GM12878 (cell line): ENCODE data around the gene SELE. TPM values are rescaled to one million over a fixed set of nuclear protein-coding genes. Genes with fewer than 3 reads are reported as not detected.
"Not testable (repeated sequence)": the region's sequence is repeated elsewhere in the genome, so short reads cannot be mapped to it uniquely, and the experiment has no call there.

Experiments
- ATAC-seq: fragments of 200-7000 bp; cut with Tn5 transposase; 3 replicates; pipeline ENCODE4 v1.9.1; 2020; ENCODE audit warnings: mild to moderate bottlenecking, moderate library complexity
- BruUV-seq: library from RNA; stranded (reverse); fragments of 400-500 nt; replicated peaks from 2 replicates; lab custom pipeline; 2021; lab: Mats Ljungman, UMichigan
- CTCF ChIA-PET: fragments of 300-600 bp; sonication (Branson Sonifier 250); formaldehyde crosslinking; extraction: SDS; loops from one replicate; lab custom pipeline; 2021; ENCODE audit warnings: inconsistent platforms; lab: Yijun Ruan, JAX
- POLR2A ChIA-PET: fragments of 350-600 bp; formaldehyde crosslinking; extraction: SDS; loops from one replicate; lab custom pipeline; 2021; ENCODE audit warnings: inconsistent platforms; lab: Charles Lee
- RAD21 ChIA-PET: fragments of 300-600 bp; sonication (Branson Sonifier 250); formaldehyde crosslinking; loops from one replicate; lab custom pipeline; 2023; ENCODE audit warnings: antibody characterized with exemption; ENCODE audit not compliant: unreplicated experiment; lab: Charles Lee
- SMC1A ChIA-PET: fragments of 300-600 bp; sonication (Branson Sonifier 250); formaldehyde crosslinking; loops from one replicate; lab custom pipeline; 2023; ENCODE audit not compliant: unreplicated experiment, uncharacterized antibody; lab: Charles Lee
- DNase-seq: peaks from one replicate; pipeline ENCODE4 v3.0.0-alpha.2; 2011; ENCODE audit warnings: low read depth, low spot score
- FAIRE-seq: peaks from 3 replicates; lab custom pipeline; 2011; peaks lifted over from hg19 to GRCh38; lab: Jason Lieb, UNC
- H2AFZ ChIP-seq: 2 replicates; pipeline ENCODE4 v1.6.0; 2011; ENCODE audit warnings: low read depth, low read length, control low read depth; ENCODE audit not compliant: control insufficient read depth
- H3K27ac ChIP-seq: 2 replicates; pipeline ENCODE4 v1.5.1; 2011; ENCODE audit warnings: control low read depth; ENCODE audit not compliant: control insufficient read depth, insufficient read depth
- H3K27me3 ChIP-seq, 2 experiments: replicated peaks in 1 of 2; 2 replicates each; pipeline versions ENCODE4 v1.6.0 to v1.6.1; 2011; ENCODE audit warnings: low read length in 1 of 2; ENCODE audit not compliant: control insufficient read depth in 2 of 2, insufficient read depth in 2 of 2
- H3K36me3 ChIP-seq, 2 experiments: 2 replicates each; pipeline ENCODE4 v1.5.1; 2011; ENCODE audit warnings: low read length in 1 of 2; ENCODE audit not compliant: control insufficient read depth in 2 of 2, insufficient read depth in 2 of 2
- H3K4me1 ChIP-seq: 2 replicates; pipeline ENCODE4 v1.6.1; 2011; ENCODE audit warnings: mild to moderate bottlenecking, low read length, moderate library complexity, mixed read lengths; ENCODE audit not compliant: control insufficient read depth, insufficient read depth
- H3K4me2 ChIP-seq: 2 replicates; pipeline ENCODE4 v1.6.0; 2011; ENCODE audit warnings: control low read depth; ENCODE audit not compliant: control insufficient read depth, insufficient read depth
- H3K4me3 ChIP-seq: fragments of 200-600 bp; sonication (generic); 2 replicates; pipeline ENCODE4 v1.5.1; 2016
- H3K79me2 ChIP-seq: 2 replicates; pipeline ENCODE4 v1.6.0; 2011; ENCODE audit warnings: low read length; ENCODE audit not compliant: control insufficient read depth, insufficient read depth
- H3K9ac ChIP-seq: 2 replicates; pipeline ENCODE4 v1.8.0; 2011; ENCODE audit warnings: low read length, control low read depth, mixed read lengths; ENCODE audit not compliant: control insufficient read depth, insufficient read depth
- H3K9me3 ChIP-seq: replicated peaks from 3 replicates; pipeline ENCODE4 v1.5.1; 2011; ENCODE audit warnings: mild to moderate bottlenecking, low read length; ENCODE audit not compliant: control insufficient read depth, insufficient read depth
- H4K20me1 ChIP-seq: 2 replicates; pipeline ENCODE4 v1.6.0; 2011; ENCODE audit not compliant: control insufficient read depth, insufficient read depth
- HDAC2 ChIP-seq: fragments of 200-600 bp; sonication (generic); IDR thresholded peaks from 2 replicates; pipeline ENCODE4 v1.6.1; 2017
- PBX3 ChIP-seq: IDR thresholded peaks from 2 replicates; pipeline ENCODE4 v1.6.1; 2011; ENCODE audit warnings: mild to moderate bottlenecking, low read depth, low read length, moderate library complexity; ENCODE audit not compliant: insufficient replicate concordance
- SIX5 ChIP-seq: IDR thresholded peaks from 2 replicates; pipeline ENCODE4 v1.6.1; 2011; ENCODE audit warnings: mild to moderate bottlenecking, low read depth, low read length, moderate library complexity; ENCODE audit not compliant: severe bottlenecking
- TCF3 ChIP-seq: IDR thresholded peaks from 2 replicates; pipeline ENCODE4 v1.6.1; 2012; ENCODE audit warnings: low read depth, mild to moderate bottlenecking, low read length, borderline replicate concordance; ENCODE audit not compliant: insufficient read depth
- ZNF384 ChIP-seq: IDR thresholded peaks from 2 replicates; pipeline ENCODE4 v1.6.1; 2012; ENCODE audit warnings: low read depth, mild to moderate bottlenecking, low read length, improper control_type of control experiment, borderline replicate concordance
- WGBS: methylation state at CpG from one replicate; pipeline ENCODE4 v1.1.6; 2016; ENCODE audit warnings: low lambda C conversion rate; ENCODE audit not compliant: insufficient replicate concordance, insufficient coverage; ENCODE audit errors: missing lambda C conversion rate; 5-methylcytosine and 5-hydroxymethylcytosine counted together
- in situ Hi-C: fragments of 300-500 bp; cut with MboI; formaldehyde crosslinking; loops from 9 replicates; pipeline ENCODE4 v1.14.3; 2018; ENCODE audit warnings: mixed read lengths
- intact Hi-C: fragments of 100-400 bp; cut with micrococcal nuclease; formaldehyde crosslinking; loops from one replicate; pipeline ENCODE4 v1.14.2; 2022; ENCODE audit not compliant: unreplicated experiment
- polyA plus RNA-seq, 11 experiments: library from polyadenylated mRNA; depleted of rRNA in 4 of 11; unstranded in 6 of 11; stranded (reverse) in 5 of 11; fragments of >200 nt; fragmentation: Nextera tagmentation in 4 of 11; fragmentation: Illumina TruSeq in 1 of 11; extraction: Ambion mirVana in 4 of 11; extraction: Trizol in 1 of 11; gene quantifications; 1 replicate in 1 of 11; 2 replicates in 10 of 11; pipeline versions ENCODE4 v1.2.1 to v1.2.3, GENCODE V29; 2011 to 2016; ENCODE audit warnings: inconsistent platforms in 2 of 11, missing spikeins in 2 of 11, low read depth in 1 of 11
- total RNA-seq, 4 experiments: library from RNA; depleted of rRNA in 3 of 4; stranded (reverse); fragments of >200 nt in 3 of 4; fragmentation: Illumina TruSeq in 1 of 4; extraction: Trizol in 1 of 4; gene quantifications; 2 replicates each; pipeline versions ENCODE4 v1.2.1 to v1.2.3, GENCODE V29; 2013 to 2021

SELE gene
- total and polyA plus RNA-seq, 10 of the 15 experiments (the other 5 are each of a cell fraction or from before 2014, with no cell fraction given): not detected

GRCh38 chr1:169689395-169689794 lies 44.5 kb downstream of the SELE start:
- BruUV-seq: no TSS peak
- Histone ChIP-seq H3K27ac (no peak overlapping the region), H4K20me1 (no peaks in the 10 kb centered on the region), H3K27me3 (no peaks in the 10 kb centered on the region), H3K9me3 (no peaks in the 10 kb centered on the region; the same call in 2 of the 3 replicates), H3K4me1 (peaks cover 47% of the 10 kb centered on the region), H3K79me2 (no peaks in the 10 kb centered on the region), H3K36me3 (no peaks in the 10 kb centered on the region), H3K4me3 (no peak overlapping the region), H2AFZ (no peak overlapping the region), H3K4me2 (no peak overlapping the region), H3K9ac (no peak overlapping the region)
- FAIRE-seq: peak; percentile 18
- ChIA-PET CTCF (interaction anchor here (0.9 to 2.9 kb wide), 6 partner anchors 13 to 87 kb away, joined by 3 to 11 read pairs (median 4); no protein-coding TSS in a partner anchor), RAD21 (interaction anchor here (1.4 to 6.1 kb wide), 2 partner anchors 9 to 88 kb away, joined by 4 to 71 read pairs; no protein-coding TSS in a partner anchor), POLR2A (interaction anchor here (0.7 to 8.1 kb wide), 5 partner anchors 8 to 956 kb away, joined by 3 to 64 read pairs (median 5); no protein-coding TSS in a partner anchor), SMC1A (interaction anchor here (9.4 to 10.1 kb wide), 3 partner anchors 11 to 87 kb away, joined by 102 to 176 read pairs (median 114); no protein-coding TSS in a partner anchor)
- WGBS: 96% methylated on average over 2 of the region's 2 CpGs
- in situ Hi-C loops (no loop called here), intact Hi-C loops (no loop called here)
- ATAC-seq: peak; percentile 4; the same call in 2 of the 3 replicates
- TF ChIP-seq TCF3 (no peak), ZNF384 (peak; percentile 74), PBX3 (no peak), SIX5 (no peak), HDAC2 (no peak)
- no peak for DNase-seq

- H3K4me2 ChIP-seq, H3K79me2 ChIP-seq, DNase-seq, ATAC-seq, in situ Hi-C loops, H4K20me1 ChIP-seq, H3K9me3 ChIP-seq, intact Hi-C loops, H3K9ac ChIP-seq, BruUV-seq, H3K27ac ChIP-seq, H3K27me3 ChIP-seq, POLR2A ChIA-PET, H2AFZ ChIP-seq, FAIRE-seq, H3K36me3 ChIP-seq, H3K4me3 ChIP-seq, RAD21 ChIA-PET: not testable (repeated sequence)
- 97% methylated on average over 5 of the region's 5 CpGs for WGBS
- peaks cover 44% of the 10 kb centered on the region for H3K4me1 ChIP-seq
- ChIA-PET SMC1A (interaction anchor here (1.0 to 10.1 kb wide), 4 partner anchors 10 to 86 kb away, joined by 5 to 176 read pairs (median 108); no protein-coding TSS in a partner anchor), CTCF (interaction anchor here (0.6 to 2.9 kb wide), 3 partner anchors 24 to 292 kb away, joined by 4 to 11 read pairs (median 5); no protein-coding TSS in a partner anchor)
These were observed 45.5 kb downstream of the SELE start for GRCh38 chr1:169688377-169688776.
